ENCODE results near the gene GM2A.

Gene GM2A

GRCh38 chr5:151252762-151253604, at the start of gene GM2A:
Gene GM2A, plus strand, starts transcription at chr5:151253185. Its CDS starts 32 bp downstream, at chr5:151253217.
- peak; percentile 94 to 96 for DNase-seq

GRCh38 chr5:151204051-151204450, 48.9 kb upstream of the GM2A start:
- DNase-seq, result no peak

GRCh38 chr5:151205411-151205810, 47.6 kb upstream of the GM2A start:
- DNase-seq, result no peak

GRCh38 chr5:151208481-151208914, 44.5 kb upstream of the GM2A start:
- no peak for DNase-seq

- no peak for DNase-seq
Observed at GRCh38 chr5:151212406-151212798, 40.6 kb upstream of the GM2A start.

GRCh38 chr5:151213803-151214613, 39.0 kb upstream of the GM2A start:
- no peak for DNase-seq

- no peak for DNase-seq
Observed at GRCh38 chr5:151214614-151215545, 38.1 kb upstream of the GM2A start.

GRCh38 chr5:151215546-151215880, 37.5 kb upstream of the GM2A start:
- DNase-seq, result no peak

- no peak for DNase-seq
Observed at GRCh38 chr5:151216781-151217180, 36.2 kb upstream of the GM2A start.

GRCh38 chr5:151218177-151218576, 34.8 kb upstream of the GM2A start:
- no peak for DNase-seq

GRCh38 chr5:151219138-151219537, 33.8 kb upstream of the GM2A start:
- no peak for DNase-seq

- no peak for DNase-seq
Observed at GRCh38 chr5:151219789-151220188, 33.2 kb upstream of the GM2A start.

GRCh38 chr5:151221574-151221973, 31.4 kb upstream of the GM2A start:
- no peak for DNase-seq

GRCh38 chr5:151222054-151222789, 30.8 kb upstream of the GM2A start:
- DNase-seq, result no peak

- no peak for DNase-seq
Observed at GRCh38 chr5:151222790-151223446, 30.1 kb upstream of the GM2A start.

GRCh38 chr5:151223447-151224264, 29.3 kb upstream of the GM2A start, which contains the start of gene CCDC69:
Gene CCDC69, minus strand, starts transcription at chr5:151224092. Its CDS starts 122 bp downstream, at chr5:151223970.
- peak; percentile 27 to 49 for DNase-seq

- no peak for DNase-seq
Observed at GRCh38 chr5:151224372-151224771, 28.6 kb upstream of the GM2A start.

- no peak for DNase-seq
Observed at GRCh38 chr5:151225071-151225470, 27.9 kb upstream of the GM2A start.

- DNase-seq, result no peak
Observed at GRCh38 chr5:151225475-151225874, 27.5 kb upstream of the GM2A start.

GRCh38 chr5:151227918-151228447, 25.0 kb upstream of the GM2A start:
- no peak for DNase-seq
